PC-3 (cell line): ENCODE measurements around the gene GPR26.

ENCODE experiments used
- EZH2phosphoT487 ChIP-seq: fragments of 300-600 bp; sonication (generic); IDR thresholded peaks from 2 replicates; pipeline ENCODE4 v1.6.1; 2018; ENCODE audit warnings: mild to moderate bottlenecking, antibody characterized with exemption, low read length, borderline replicate concordance
- TF ChIP-seq, protein P1 (sequence below): fragments of 300-600 bp; sonication (generic); conservative IDR thresholded peaks from 2 replicates; pipeline ENCODE4 v1.5.1; 2017; ENCODE audit warnings: antibody characterized with exemption, low read depth, mild to moderate bottlenecking, low read length

GRCh38 chr10:123726836-123727235 is 60.7 kb downstream of the GPR26 start:
- TF ChIP-seq, protein P1, sequence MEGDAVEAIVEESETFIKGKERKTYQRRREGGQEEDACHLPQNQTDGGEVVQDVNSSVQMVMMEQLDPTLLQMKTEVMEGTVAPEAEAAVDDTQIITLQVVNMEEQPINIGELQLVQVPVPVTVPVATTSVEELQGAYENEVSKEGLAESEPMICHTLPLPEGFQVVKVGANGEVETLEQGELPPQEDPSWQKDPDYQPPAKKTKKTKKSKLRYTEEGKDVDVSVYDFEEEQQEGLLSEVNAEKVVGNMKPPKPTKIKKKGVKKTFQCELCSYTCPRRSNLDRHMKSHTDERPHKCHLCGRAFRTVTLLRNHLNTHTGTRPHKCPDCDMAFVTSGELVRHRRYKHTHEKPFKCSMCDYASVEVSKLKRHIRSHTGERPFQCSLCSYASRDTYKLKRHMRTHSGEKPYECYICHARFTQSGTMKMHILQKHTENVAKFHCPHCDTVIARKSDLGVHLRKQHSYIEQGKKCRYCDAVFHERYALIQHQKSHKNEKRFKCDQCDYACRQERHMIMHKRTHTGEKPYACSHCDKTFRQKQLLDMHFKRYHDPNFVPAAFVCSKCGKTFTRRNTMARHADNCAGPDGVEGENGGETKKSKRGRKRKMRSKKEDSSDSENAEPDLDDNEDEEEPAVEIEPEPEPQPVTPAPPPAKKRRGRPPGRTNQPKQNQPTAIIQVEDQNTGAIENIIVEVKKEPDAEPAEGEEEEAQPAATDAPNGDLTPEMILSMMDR = no peak
- TF ChIP-seq EZH2phosphoT487 = no peak
